Activated naive CD4-positive, alpha-beta T cell treated with anti-CD3 and anti-CD28 coated beads, Interleukin-2, amount 10 ng/mL, durations not matched to agents 7 days and 5 days (primary cell): Measurements from ENCODE around the gene FBXO21.
"Not testable (repeated sequence)": the region's sequence is repeated elsewhere in the genome, so short reads cannot be mapped to it uniquely, and the experiment has no call there.

Experiments
- CTCF ChIA-PET: fragments of 350-600 bp; sonication (Branson Sonifier 250); formaldehyde crosslinking; loops from one replicate; lab custom pipeline; 2021; ENCODE audit warnings: antibody characterized with exemption; lab: Charles Lee
- DNase-seq: peaks from one replicate; pipeline ENCODE4 v3.0.0-alpha.2; 2020
- H3K27ac Mint-ChIP-seq: one replicate; pipeline ENCODE4 v1.8.0; 2021; ENCODE audit warnings: mild to moderate bottlenecking, moderate library complexity, mixed read lengths
- H3K27me3 Mint-ChIP-seq: one replicate; pipeline ENCODE4 v1.8.0; 2021; ENCODE audit warnings: mild to moderate bottlenecking, mixed read lengths
- H3K36me3 Mint-ChIP-seq: one replicate; pipeline ENCODE4 v1.8.0; 2021; ENCODE audit warnings: mixed read lengths
- H3K4me1 Mint-ChIP-seq: one replicate; pipeline ENCODE4 v1.8.0; 2021; ENCODE audit warnings: mixed read lengths
- H3K4me3 Mint-ChIP-seq: one replicate; pipeline ENCODE4 v1.8.0; 2021; ENCODE audit warnings: mild to moderate bottlenecking, moderate library complexity, mixed read lengths
- H3K9me3 Mint-ChIP-seq: one replicate; pipeline ENCODE4 v1.8.0; 2021; ENCODE audit warnings: mixed read lengths

The FBXO21 gene

GRCh38 chr12:117105902-117106301 is 84.4 kb downstream of the FBXO21 start:
- H3K4me1 Mint-ChIP-seq = peaks cover 11% of the 10 kb centered on the region
- CTCF ChIA-PET = no interaction called here
- DNase-seq = peak; percentile 44
- no peak overlapping the region for H3K27ac Mint-ChIP-seq
- no peaks in the 10 kb centered on the region for H3K9me3 Mint-ChIP-seq
- H3K27me3 Mint-ChIP-seq = peaks cover 67% of the 10 kb centered on the region
- H3K4me3 Mint-ChIP-seq = no peak overlapping the region
- H3K36me3 Mint-ChIP-seq = no peaks in the 10 kb centered on the region

GRCh38 chr12:117104003-117104402 is 86.3 kb downstream of the FBXO21 start:
- CTCF ChIA-PET, DNase-seq, H3K36me3 Mint-ChIP-seq, H3K9me3 Mint-ChIP-seq, H3K27ac Mint-ChIP-seq, H3K4me3 Mint-ChIP-seq: not testable (repeated sequence)
- peaks cover 67% of the 10 kb centered on the region for H3K27me3 Mint-ChIP-seq
- peaks cover 21% of the 10 kb centered on the region for H3K4me1 Mint-ChIP-seq

DNA sequence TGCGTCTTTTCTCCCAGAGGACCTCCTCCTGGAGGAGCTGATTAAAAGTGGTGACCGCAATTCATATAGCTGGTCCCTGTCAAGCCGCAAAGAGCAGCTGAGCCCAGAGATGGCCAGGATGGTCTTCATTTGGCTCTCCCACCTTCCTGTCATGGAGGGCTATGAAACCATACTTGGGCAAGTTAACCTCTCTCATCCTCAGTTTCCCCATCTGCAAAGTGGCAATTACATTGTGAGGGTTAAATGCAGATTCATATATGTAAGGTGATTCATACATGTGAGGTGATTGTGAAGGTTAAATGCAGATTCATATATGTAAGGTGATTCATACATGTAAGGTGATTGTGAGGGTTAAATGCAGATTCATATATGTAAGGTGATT is 87.5 kb downstream of the FBXO21 start:
- Mint-ChIP-seq H3K9me3 (no peaks in the 10 kb centered on the region), H3K27ac (no peak overlapping the region), H3K4me3 (no peak overlapping the region), H3K4me1 (peaks cover 25% of the 10 kb centered on the region), H3K36me3 (no peaks in the 10 kb centered on the region), H3K27me3 (peaks cover 76% of the 10 kb centered on the region)
- DNase-seq = no peak
- CTCF ChIA-PET = interaction anchor here (2.1 kb wide), 1 partner anchor 33 kb away, joined by 8 read pairs; no protein-coding TSS in a partner anchor

DNA sequence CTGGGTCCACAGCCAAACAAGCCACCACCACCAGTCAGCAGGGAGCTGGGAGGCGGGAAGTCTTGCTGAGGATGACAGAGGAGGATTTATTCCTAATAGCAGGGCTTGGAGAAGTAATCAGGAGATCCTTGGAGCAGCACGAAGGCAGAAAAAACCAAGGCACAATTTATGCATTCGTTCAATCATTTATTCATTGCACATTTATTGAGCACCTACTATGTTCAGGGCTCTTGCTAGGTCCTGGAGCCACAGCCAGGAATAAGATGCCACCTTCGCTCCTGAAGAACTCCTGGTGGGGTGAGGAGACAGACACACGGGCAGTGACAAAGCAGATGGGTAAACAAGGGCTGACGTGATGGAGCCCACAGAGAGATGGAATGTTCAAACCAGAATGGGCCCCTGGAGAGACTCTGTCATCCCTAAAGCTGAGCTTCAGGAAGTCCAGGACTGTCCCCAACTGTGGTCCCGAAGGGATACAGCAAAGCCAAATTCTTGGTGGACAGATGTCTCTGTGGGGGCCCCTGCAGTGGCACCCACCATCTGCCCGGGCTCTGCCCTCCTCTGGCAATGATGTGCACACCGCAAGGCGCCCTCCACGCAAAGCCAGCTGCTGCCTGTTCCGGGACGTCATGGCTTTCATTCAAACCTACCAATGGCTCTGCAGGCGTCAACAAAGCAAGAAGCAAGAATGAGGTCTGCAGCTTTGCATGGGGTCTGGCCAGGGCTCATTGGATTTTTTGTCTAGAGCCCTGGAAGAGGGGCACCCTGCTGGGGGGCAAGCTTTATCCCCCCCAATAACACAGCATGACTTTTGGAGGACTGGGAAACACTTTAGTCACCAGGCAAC is 88.1 kb downstream of the FBXO21 start:
- H3K36me3 Mint-ChIP-seq = no peaks in the 10 kb centered on the region
- CTCF ChIA-PET = interaction anchor here (2.1 kb wide), 1 partner anchor 34 kb away, joined by 8 read pairs; no protein-coding TSS in a partner anchor
- DNase-seq = peak; percentile 18
- H3K9me3 Mint-ChIP-seq = no peaks in the 10 kb centered on the region
- H3K4me1 Mint-ChIP-seq = peaks cover 31% of the 10 kb centered on the region
- H3K27me3 Mint-ChIP-seq = peaks cover 76% of the 10 kb centered on the region
- H3K4me3 Mint-ChIP-seq = no peak overlapping the region
- H3K27ac Mint-ChIP-seq = no peak overlapping the region

GRCh38 chr12:117100851-117101673 is 89.2 kb downstream of the FBXO21 start:
- DNase-seq = no peak
- no peaks in the 10 kb centered on the region for H3K9me3 Mint-ChIP-seq
- H3K27ac Mint-ChIP-seq = no peak overlapping the region
- H3K4me3 Mint-ChIP-seq = no peak overlapping the region
- CTCF ChIA-PET = interaction anchor here (1.2 to 2.1 kb wide), 5 partner anchors 14 to 75 kb away, joined by 3 to 8 read pairs (median 4); no protein-coding TSS in a partner anchor
- H3K4me1 Mint-ChIP-seq = peaks cover 31% of the 10 kb centered on the region
- H3K36me3 Mint-ChIP-seq = no peaks in the 10 kb centered on the region
- peaks cover 79% of the 10 kb centered on the region for H3K27me3 Mint-ChIP-seq

DNA sequence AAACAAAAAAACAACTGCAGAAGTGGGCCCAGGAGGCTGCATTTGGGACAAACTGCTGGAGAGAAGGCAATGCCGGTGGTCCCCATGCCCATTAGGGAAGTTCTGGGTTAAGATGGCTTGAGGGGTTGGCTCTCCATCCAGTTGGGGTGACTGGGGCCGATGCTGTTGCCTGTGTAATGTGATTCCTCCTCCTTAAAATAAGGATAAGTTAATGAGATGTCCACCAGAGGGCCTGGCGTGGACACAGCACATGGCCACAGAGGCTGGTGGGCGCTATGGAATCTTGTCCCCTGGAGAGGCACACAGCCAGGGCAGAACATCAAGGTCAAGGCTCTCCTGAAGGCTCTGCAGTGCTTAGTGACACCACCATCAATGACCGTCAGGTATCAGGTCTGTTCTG is 90.0 kb downstream of the FBXO21 start:
- no peaks in the 10 kb centered on the region for H3K36me3 Mint-ChIP-seq

DNA sequence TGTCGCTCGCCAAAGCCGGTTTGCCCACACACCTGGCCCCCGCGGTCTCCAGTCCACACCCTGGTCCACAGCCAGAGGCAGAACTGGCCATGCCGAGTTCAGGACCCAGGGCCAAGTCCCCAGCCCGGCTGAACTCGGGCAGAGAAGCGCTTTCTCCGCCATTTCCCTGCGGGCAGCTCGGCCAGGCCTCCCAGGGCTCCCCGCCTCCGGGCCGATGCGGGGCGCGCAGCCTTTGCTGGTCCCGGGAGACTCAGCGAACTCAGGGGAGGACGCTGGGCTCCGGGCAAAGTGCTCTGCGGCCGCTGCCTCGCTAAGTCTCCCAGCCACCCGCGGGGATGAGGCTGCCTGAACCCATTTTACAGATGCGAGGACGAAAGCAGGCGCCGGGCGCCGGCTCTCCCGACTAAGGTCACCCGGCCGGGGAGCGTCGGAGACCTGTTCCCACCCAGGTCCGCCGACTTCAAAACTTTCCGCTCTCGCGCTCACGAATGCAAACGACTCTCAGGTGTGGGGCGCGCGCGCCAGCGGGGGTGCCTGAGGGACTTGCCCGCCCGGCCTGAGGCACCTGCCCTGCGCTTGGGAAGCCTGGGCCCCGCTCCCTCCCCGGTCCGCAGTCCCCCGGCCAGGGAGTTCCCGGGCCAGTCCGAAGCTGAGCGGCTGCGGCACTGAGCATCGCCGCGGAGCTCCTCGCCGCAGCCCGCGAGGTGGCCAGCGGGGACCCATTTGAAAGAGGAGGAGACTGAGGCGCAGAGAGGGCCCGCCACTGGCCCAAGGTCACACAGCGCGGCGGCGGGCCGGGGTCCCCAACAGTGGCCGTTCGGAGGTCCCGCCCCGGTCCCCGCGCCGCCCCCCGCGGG is 91.7 kb downstream of the FBXO21 start:
- peaks cover 75% of the 10 kb centered on the region for H3K27me3 Mint-ChIP-seq
- peak; percentile 56 for DNase-seq
- no peak overlapping the region for H3K27ac Mint-ChIP-seq
- H3K4me1 Mint-ChIP-seq = peaks cover 23% of the 10 kb centered on the region
- CTCF ChIA-PET = interaction anchor here (0.7 to 1.8 kb wide), 2 partner anchors 21 to 74 kb away, joined by 3 to 6 read pairs; no protein-coding TSS in a partner anchor
- H3K9me3 Mint-ChIP-seq = no peaks in the 10 kb centered on the region
- peak overlapping the region; percentile 73 for H3K4me3 Mint-ChIP-seq
- H3K36me3 Mint-ChIP-seq = no peaks in the 10 kb centered on the region

More for the DNA sequence above, 90.0 kb downstream of the FBXO21 start:
- no peaks in the 10 kb centered on the region for H3K9me3 Mint-ChIP-seq
- peak overlapping the region; percentile 71 for H3K4me3 Mint-ChIP-seq
- peak overlapping the region; percentile 7 for H3K27ac Mint-ChIP-seq
- peaks cover 77% of the 10 kb centered on the region for H3K27me3 Mint-ChIP-seq
- peaks cover 23% of the 10 kb centered on the region for H3K4me1 Mint-ChIP-seq
- CTCF ChIA-PET = interaction anchor here (1.2 to 1.5 kb wide), 3 partner anchors 15 to 37 kb away, joined by 3 to 5 read pairs (median 4); no protein-coding TSS in a partner anchor
- no peak for DNase-seq

- CTCF ChIA-PET = interaction anchor here (1.1 to 1.8 kb wide), 2 partner anchors 22 to 72 kb away, joined by 3 to 6 read pairs; no protein-coding TSS in a partner anchor
- Mint-ChIP-seq H3K27me3 (peaks cover 81% of the 10 kb centered on the region), H3K9me3 (no peaks in the 10 kb centered on the region), H3K4me1 (peaks cover 23% of the 10 kb centered on the region), H3K36me3 (no peaks in the 10 kb centered on the region), H3K4me3 (peak overlapping the region; percentile 73), H3K27ac (no peak overlapping the region)
- DNase-seq = no peak
Observed at GRCh38 chr12:117098024-117098360, 92.3 kb downstream of the FBXO21 start.

- H3K27me3 Mint-ChIP-seq = peaks cover 77% of the 10 kb centered on the region
- CTCF ChIA-PET = interaction anchor here (1.1 to 1.8 kb wide), 2 partner anchors 22 to 71 kb away, joined by 3 to 6 read pairs; no protein-coding TSS in a partner anchor
- peaks cover 23% of the 10 kb centered on the region for H3K4me1 Mint-ChIP-seq
- no peaks in the 10 kb centered on the region for H3K9me3 Mint-ChIP-seq
- H3K4me3 Mint-ChIP-seq = no peak overlapping the region
- peak; percentile 14 for DNase-seq
- H3K36me3 Mint-ChIP-seq = no peaks in the 10 kb centered on the region
- no peak overlapping the region for H3K27ac Mint-ChIP-seq
Observed at GRCh38 chr12:117097159-117097558, 93.1 kb downstream of the FBXO21 start.

- DNase-seq = no peak
- Mint-ChIP-seq H3K4me1 (peaks cover 23% of the 10 kb centered on the region), H3K27ac (no peak overlapping the region), H3K36me3 (no peaks in the 10 kb centered on the region), H3K4me3 (no peak overlapping the region), H3K9me3 (no peaks in the 10 kb centered on the region), H3K27me3 (peaks cover 77% of the 10 kb centered on the region)
- CTCF ChIA-PET = interaction anchor here (0.6 kb wide), 1 partner anchor 38 kb away, joined by 3 read pairs; no protein-coding TSS in a partner anchor
Observed at GRCh38 chr12:117096501-117097042, 93.7 kb downstream of the FBXO21 start.

DNA sequence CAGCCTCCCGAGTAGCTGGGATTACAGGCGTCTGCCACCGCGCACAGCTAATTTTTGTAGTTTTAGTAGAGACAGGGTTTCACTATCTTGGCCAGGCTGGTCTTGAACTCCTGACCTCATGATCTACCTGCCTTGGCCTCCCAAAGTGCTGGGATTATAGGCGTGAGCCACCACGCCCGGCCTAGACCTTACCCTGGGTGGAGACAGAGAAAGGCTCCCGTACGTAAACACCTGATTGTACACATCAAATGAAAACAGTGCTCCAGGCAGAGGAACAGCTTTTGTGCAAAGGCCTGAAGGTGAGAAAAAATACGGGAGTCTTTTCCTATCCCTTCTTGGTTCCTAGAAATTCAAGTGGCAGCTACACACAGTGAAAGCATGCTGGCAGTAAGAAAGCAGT is 95.1 kb downstream of the FBXO21 start:
- H3K9me3 Mint-ChIP-seq, H3K27ac Mint-ChIP-seq, DNase-seq, H3K36me3 Mint-ChIP-seq, H3K4me3 Mint-ChIP-seq: not testable (repeated sequence)
- CTCF ChIA-PET = interaction anchor here (1.0 kb wide), 1 partner anchor 69 kb away, joined by 4 read pairs; no protein-coding TSS in a partner anchor
- Mint-ChIP-seq H3K4me1 (peaks cover 20% of the 10 kb centered on the region), H3K27me3 (peaks cover 71% of the 10 kb centered on the region)

GRCh38 chr12:117093918-117094630 is 96.2 kb downstream of the FBXO21 start:
- Mint-ChIP-seq H3K4me1 (peaks cover 12% of the 10 kb centered on the region), H3K4me3 (no peak overlapping the region), H3K9me3 (peaks cover 7% of the 10 kb centered on the region), H3K36me3 (no peaks in the 10 kb centered on the region), H3K27me3 (peaks cover 65% of the 10 kb centered on the region), H3K27ac (no peak overlapping the region)
- no peak for DNase-seq
- CTCF ChIA-PET = no interaction called here

- peaks cover 7% of the 10 kb centered on the region for H3K9me3 Mint-ChIP-seq
- no peak overlapping the region for H3K27ac Mint-ChIP-seq
- no peaks in the 10 kb centered on the region for H3K36me3 Mint-ChIP-seq
- peaks cover 12% of the 10 kb centered on the region for H3K4me1 Mint-ChIP-seq
- CTCF ChIA-PET = no interaction called here
- H3K27me3 Mint-ChIP-seq = peaks cover 66% of the 10 kb centered on the region
- DNase-seq = no peak
- no peak overlapping the region for H3K4me3 Mint-ChIP-seq
Observed at GRCh38 chr12:117093431-117093830, 96.8 kb downstream of the FBXO21 start.
